Ishikawa (cell line): Measurements from ENCODE around the gene SLC16A6.

ENCODE experiments used
- CEBPB ChIP-seq: IDR thresholded peaks from 2 replicates; pipeline ENCODE4 v1.6.1; 2012
- CREB1 ChIP-seq: IDR thresholded peaks from 2 replicates; pipeline ENCODE4 v1.6.1; 2012; ENCODE audit warnings: low read depth
- EGR1 ChIP-seq: IDR thresholded peaks from 2 replicates; pipeline ENCODE4 v1.6.1; 2012
- EP300 ChIP-seq: IDR thresholded peaks from 2 replicates; pipeline ENCODE4 v1.6.1; 2012; ENCODE audit warnings: borderline replicate concordance
- FOXM1 ChIP-seq: IDR thresholded peaks from 2 replicates; pipeline ENCODE4 v1.6.1; 2012; ENCODE audit warnings: low read depth, borderline replicate concordance
- MAX ChIP-seq: IDR thresholded peaks from 2 replicates; pipeline ENCODE4 v1.6.1; 2012
- NFIC ChIP-seq: IDR thresholded peaks from 2 replicates; pipeline ENCODE4 v1.6.1; 2012
- RAD21 ChIP-seq: IDR thresholded peaks from 2 replicates; pipeline ENCODE4 v1.6.1; 2012; ENCODE audit warnings: low read depth
- TAF1 ChIP-seq: IDR thresholded peaks from 2 replicates; pipeline ENCODE4 v1.6.1; 2012; ENCODE audit warnings: low read depth, mild to moderate bottlenecking
- TCF12 ChIP-seq: IDR thresholded peaks from 2 replicates; pipeline ENCODE4 v1.6.1; 2012; ENCODE audit warnings: low read depth
- YY1 ChIP-seq: IDR thresholded peaks from 2 replicates; pipeline ENCODE4 v1.6.1; 2012; ENCODE audit warnings: low read depth
- ZBTB7A ChIP-seq: IDR thresholded peaks from 2 replicates; pipeline ENCODE4 v1.6.1; 2012; ENCODE audit warnings: low read depth
- TF ChIP-seq, protein P1 (sequence below): IDR thresholded peaks from 2 replicates; pipeline ENCODE4 v1.6.1; 2012; ENCODE audit warnings: low read depth, mild to moderate bottlenecking
- TF ChIP-seq, protein P2 (sequence below): IDR thresholded peaks from 2 replicates; pipeline ENCODE4 v1.6.1; 2012

The SLC16A6 gene

DNA sequence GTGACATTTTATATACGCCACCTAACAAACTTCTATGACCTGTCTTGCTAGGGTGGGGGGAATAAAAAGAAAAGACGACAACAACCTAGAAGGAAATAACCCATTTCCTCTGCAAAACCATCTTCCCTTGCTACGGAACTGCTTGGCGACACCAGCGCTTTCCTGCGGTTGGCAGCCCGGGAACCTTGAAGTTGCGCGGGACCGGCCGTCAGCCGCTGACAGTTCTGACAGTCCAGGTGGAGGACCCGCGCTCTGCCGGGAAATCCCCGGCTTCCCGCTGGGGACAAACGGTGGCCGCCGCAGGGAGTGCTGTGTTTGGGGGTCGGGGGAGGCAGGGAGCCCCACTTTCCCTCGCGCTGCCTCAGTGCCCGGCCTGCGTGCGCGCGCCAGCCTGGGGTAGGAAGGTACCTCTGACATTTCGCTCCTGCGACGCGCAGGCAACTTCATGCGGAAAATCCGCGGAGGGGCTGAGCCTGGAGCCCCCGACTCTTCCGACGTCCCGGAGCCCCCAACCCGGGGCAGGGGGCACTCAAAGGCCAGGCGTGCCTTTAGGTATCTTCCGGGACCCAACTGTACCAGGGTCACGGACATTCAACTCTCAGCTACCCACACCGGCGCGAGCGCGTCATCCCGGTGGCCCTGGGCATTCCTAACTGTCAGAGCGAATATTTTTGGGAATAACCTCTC lies 516 bp downstream of the SLC16A6 start:
- 0 out of 2 replicates have a peak, but pooled peaks have one; percentile 41 for TF ChIP-seq ZBTB7A
- TF ChIP-seq, protein P1, sequence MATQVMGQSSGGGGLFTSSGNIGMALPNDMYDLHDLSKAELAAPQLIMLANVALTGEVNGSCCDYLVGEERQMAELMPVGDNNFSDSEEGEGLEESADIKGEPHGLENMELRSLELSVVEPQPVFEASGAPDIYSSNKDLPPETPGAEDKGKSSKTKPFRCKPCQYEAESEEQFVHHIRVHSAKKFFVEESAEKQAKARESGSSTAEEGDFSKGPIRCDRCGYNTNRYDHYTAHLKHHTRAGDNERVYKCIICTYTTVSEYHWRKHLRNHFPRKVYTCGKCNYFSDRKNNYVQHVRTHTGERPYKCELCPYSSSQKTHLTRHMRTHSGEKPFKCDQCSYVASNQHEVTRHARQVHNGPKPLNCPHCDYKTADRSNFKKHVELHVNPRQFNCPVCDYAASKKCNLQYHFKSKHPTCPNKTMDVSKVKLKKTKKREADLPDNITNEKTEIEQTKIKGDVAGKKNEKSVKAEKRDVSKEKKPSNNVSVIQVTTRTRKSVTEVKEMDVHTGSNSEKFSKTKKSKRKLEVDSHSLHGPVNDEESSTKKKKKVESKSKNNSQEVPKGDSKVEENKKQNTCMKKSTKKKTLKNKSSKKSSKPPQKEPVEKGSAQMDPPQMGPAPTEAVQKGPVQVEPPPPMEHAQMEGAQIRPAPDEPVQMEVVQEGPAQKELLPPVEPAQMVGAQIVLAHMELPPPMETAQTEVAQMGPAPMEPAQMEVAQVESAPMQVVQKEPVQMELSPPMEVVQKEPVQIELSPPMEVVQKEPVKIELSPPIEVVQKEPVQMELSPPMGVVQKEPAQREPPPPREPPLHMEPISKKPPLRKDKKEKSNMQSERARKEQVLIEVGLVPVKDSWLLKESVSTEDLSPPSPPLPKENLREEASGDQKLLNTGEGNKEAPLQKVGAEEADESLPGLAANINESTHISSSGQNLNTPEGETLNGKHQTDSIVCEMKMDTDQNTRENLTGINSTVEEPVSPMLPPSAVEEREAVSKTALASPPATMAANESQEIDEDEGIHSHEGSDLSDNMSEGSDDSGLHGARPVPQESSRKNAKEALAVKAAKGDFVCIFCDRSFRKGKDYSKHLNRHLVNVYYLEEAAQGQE: no peak

DNA sequence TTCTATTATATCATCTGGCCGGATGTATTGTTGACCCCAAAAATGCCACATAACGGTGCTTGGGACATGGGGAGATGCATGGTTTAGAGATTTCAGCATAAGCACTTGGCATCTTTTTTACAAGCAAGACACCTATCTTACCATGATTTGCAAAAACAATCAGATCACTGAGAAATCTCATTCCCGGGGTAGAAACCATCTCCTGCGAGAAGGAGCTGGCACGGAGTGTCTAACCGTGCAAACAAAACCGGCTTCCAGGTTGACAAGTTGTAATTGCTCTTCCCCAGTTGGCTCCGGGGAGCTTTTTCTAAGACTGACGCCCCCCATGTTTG lies 1.0 kb downstream of the SLC16A6 start:
- no peak for TF ChIP-seq YY1
- no peak for TF ChIP-seq CREB1
- no peak for TF ChIP-seq FOXM1
- no peak for TF ChIP-seq TAF1
- TF ChIP-seq, protein P1: no peak
- TF ChIP-seq CEBPB: no peak
- TF ChIP-seq TCF12: no peak
- TF ChIP-seq NFIC: no peak
- no peak for TF ChIP-seq ZBTB7A
- TF ChIP-seq, protein P2, sequence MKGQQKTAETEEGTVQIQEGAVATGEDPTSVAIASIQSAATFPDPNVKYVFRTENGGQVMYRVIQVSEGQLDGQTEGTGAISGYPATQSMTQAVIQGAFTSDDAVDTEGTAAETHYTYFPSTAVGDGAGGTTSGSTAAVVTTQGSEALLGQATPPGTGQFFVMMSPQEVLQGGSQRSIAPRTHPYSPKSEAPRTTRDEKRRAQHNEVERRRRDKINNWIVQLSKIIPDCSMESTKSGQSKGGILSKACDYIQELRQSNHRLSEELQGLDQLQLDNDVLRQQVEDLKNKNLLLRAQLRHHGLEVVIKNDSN: no peak
- TF ChIP-seq EGR1: no peak
- TF ChIP-seq RAD21: no peak
- no peak for TF ChIP-seq EP300
- no peak for TF ChIP-seq MAX

- TF ChIP-seq EP300 (no peak), RAD21 (no peak), CREB1 (no peak), MAX (no peak), TAF1 (no peak), FOXM1 (no peak), TCF12 (no peak), NFIC (no peak), YY1 (no peak), CEBPB (no peak), EGR1 (no peak)
- TF ChIP-seq, protein P1: no peak
- TF ChIP-seq, protein P2: no peak
Measured at GRCh38 chr17:68289473-68289872, 1.5 kb downstream of the SLC16A6 start.

GRCh38 chr17:68288804-68289203 lies 2.1 kb downstream of the SLC16A6 start:
- TF ChIP-seq FOXM1 (no peak), CREB1 (no peak), TAF1 (no peak), EGR1 (no peak), TCF12 (no peak), YY1 (no peak), CEBPB (no peak), NFIC (no peak), RAD21 (no peak), MAX (no peak)
- TF ChIP-seq, protein P2: no peak
- TF ChIP-seq, protein P1: no peak
